MV-4-11 (cell line): ENCODE results near the gene CHMP6.
"Not testable (repeated sequence)": the region's sequence is repeated elsewhere in the genome, so short reads cannot be mapped to it uniquely, and the experiment has no call there.

Experiments used
- DNase-seq: peaks from one replicate; lab custom pipeline; 2025; lab: John Stamatoyannopoulos, UW

CHMP6 gene

DNA sequence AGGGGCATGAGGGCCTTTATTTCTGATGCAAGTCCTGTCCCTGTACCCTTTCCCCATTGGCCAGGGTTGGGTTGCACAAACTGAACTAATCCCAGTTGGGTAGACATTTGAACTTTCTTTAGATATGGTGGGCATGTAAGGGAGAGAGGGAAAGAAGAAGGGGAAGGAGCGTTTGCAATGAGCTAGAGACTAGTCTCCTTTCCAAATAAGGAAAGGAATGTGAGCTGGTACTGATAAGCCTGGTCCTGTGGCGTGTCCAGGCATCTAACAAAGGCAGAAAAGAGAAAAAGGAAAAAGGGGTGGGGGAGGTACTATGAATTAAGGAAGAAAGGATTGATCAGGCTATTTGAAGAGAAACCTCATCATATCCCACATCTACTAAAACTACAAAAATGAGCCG lies 20.3 kb downstream of the CHMP6 start:
- no peak for DNase-seq

DNA sequence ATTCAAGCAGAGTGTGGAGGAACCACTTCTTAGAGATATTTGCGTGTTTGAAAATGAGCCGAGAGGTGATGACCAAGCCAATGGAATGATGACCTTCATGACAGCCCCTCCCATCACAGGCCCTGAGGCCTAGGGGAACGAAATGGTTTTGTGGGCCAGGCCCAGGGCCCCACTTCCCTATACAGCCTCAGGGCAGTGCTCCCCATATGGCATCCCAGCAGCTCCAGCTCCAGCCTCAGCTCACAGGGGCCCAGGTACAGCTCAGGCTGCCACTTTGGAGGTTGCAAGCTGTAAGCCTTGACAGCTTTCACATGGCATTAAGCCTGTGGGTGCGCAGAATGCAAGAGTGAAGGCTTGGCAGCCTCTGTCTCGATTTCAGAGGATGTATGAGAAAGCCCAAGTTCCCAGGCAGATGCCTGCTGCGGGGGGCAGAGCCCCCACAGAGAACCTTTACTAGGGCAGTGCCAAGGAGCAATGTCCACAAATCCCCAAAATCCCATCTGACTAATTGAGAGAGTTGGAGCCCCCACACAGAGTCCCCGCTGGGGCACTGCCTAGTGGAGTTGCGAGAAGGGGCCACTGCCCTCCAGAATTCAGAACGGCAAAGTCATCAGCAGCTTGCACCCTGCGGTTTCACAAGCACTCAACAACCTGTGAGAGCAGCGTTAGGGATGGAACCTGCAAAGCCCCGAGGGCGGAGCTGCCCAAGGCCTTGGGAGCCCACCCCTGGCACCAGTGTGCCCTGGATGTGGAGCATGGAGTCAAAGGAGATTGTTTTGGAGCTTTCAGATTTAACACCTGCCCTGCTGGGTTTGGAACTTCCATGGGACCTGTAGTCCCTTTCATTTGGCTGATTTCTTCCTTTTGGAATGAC lies 21.2 kb downstream of the CHMP6 start:
- DNase-seq: no peak

DNA sequence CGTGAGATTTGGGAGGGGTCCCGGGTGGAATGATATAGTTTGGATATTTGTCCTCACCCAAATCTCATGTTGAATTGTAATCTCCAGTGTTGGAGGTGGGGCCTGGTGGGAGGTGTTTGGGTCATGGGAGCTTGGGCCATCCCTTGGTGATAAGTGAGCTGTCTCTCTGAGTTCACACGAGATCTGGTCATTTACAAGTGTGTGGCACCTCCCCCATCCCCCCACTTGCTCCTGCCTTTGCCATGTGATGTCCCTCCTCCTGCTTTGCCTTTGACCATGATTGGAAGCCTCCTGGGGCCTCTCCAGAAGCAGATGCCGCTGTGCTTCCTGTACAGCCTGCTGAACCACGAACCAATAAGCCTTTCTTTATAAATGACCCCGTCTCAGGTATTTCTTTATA lies 22.0 kb downstream of the CHMP6 start:
- DNase-seq: no peak

DNA sequence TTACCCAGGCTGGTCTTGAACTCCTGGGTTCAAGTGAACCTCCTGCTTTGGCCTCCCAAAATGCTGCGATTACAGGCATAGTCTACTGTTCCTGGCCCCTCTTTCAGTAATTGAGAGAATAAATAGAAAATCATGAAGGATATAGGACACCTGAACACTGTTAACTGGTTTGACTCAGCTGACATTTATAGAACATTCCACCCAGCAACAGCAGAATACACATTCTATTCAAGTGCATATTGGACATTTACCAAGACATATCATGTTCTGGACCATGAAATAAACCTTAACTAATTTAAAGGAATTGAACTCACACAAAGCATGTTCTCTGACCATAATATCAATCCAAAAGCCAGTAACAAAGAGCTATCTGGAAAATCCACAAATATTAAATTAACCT lies 23.5 kb downstream of the CHMP6 start:
- DNase-seq: no peak

DNA sequence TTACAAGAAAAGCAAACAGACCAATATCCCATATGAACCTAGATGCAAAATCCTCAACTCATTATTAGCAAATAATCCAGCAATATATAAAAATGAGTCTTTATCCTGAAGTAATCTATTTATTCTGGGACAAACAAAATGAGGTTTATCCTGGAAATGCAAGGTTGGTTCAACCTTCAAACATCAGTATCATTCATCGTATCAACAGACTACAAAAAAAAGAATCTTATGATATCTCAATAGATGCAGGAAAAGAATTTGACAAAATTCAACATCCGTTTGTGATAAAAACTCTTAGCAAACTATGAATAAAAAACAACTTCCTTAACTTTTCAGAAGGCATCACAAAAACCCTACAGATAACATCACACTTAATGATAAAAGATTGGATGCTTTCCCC lies 24.9 kb downstream of the CHMP6 start:
- DNase-seq: no peak

DNA sequence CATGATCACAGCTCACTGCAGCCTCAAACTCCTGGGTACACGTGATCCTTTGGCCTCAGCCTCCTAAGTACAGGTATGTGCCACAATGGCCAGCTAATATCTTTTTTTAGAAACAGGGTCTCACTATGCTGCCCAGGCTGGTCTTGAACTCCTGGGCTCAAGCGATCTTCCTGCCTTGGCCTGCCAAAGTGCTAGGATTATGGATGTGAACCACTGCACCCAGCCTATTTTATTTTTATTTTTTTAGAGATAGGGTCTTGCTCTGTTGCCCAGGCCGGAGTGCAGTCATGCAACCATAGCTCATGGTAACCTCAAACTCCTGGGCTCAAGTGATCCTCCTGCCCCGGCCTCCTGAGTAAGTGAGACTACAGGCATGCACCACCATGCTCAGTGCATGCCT lies 25.7 kb downstream of the CHMP6 start:
- not testable (repeated sequence) for DNase-seq

DNA sequence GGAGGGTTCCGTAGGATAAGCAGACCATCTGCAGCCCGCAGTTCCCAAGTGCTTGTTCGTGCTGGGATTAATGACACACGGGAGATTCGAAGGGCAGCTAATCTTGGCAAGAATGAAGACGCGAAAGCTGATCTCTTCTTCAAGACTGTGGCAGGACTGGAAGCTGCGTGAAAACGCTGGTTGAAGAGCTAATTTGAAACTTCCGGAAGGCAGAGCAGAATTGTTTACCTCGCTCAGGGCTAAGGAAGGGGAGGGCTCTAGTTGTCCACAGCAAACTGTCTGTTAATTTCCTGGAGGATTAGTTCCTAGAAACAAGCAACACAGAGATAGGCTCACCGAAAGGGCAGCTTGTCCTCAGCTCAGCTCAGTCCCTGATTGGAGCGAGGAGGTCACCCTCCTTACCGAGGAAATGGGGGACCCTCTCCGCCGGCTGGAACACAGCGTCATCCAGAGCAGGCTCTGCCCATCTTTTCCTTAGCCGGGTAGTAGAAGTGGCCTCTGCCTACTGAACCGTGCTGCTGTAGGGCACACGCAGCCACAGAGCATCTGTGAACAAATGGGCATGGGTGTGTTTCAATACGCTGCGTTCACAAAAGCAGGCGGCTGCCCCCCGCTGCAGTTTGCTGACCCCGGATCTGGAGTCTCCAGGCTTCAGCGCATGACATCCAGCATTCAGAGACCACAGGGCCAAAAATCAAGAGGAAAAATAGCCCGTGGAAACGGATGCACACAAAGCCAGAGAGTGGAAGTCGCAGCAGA lies 26.6 kb downstream of the CHMP6 start:
- DNase-seq: peak; percentile 84

DNA sequence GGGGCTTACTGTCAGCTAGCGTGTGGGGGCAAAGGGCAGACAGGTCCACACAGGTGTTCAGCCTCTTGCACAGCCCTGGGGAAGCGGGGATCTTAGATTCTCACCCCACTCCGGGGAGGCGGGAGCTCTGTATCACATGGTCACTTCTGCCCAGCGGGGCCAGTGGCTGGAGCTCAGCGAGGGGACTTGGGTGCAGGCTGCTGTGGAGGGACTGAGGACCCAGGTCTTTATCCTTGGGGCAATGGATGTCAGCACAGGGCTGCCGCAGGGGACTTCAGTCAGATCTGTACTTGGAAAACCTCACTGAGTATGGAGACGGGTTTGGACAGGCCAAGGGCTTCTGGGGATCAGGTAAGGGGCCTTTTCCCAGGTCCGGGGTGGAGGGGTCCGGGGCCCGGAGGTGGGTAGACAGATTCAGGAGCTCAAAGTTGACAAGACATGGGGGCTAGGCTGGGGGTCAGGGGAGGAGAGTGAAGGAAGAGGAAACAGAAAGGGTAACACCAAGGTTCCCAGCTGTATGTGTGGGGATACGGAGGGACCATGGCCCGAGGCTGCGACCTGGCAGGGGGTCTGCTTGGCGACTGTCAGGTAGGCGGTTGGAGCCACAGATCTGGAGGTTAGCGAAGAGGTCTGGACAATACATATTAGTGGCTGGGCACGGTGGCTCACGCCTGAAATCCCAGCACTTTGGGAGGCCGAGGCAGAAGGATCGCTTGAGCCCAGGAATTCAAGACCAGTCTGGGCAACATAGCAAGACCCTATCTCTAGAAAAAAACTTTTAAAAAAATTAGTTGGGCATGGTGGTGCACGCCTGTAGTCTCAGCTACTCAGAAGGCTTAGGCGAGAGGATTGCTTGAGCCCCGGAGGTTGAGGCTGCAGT lies 28.2 kb downstream of the CHMP6 start:
- no peak for DNase-seq

DNA sequence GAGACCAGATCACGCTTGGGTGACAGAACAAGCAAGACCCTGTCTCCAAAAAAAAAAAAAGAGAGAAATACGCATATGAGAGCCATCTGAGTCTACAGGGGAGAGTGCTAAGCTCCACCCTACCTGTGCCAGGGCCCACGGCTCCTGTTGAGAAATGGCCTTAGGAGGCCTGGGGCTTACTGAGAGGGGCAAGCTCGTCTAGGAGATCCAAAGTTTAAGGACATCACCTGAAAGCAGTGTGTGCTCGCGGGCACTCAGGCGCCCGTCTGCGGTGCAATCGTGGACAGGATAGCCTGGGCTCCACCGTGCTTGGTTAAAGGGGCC lies 28.8 kb downstream of the CHMP6 start:
- DNase-seq: no peak

DNA sequence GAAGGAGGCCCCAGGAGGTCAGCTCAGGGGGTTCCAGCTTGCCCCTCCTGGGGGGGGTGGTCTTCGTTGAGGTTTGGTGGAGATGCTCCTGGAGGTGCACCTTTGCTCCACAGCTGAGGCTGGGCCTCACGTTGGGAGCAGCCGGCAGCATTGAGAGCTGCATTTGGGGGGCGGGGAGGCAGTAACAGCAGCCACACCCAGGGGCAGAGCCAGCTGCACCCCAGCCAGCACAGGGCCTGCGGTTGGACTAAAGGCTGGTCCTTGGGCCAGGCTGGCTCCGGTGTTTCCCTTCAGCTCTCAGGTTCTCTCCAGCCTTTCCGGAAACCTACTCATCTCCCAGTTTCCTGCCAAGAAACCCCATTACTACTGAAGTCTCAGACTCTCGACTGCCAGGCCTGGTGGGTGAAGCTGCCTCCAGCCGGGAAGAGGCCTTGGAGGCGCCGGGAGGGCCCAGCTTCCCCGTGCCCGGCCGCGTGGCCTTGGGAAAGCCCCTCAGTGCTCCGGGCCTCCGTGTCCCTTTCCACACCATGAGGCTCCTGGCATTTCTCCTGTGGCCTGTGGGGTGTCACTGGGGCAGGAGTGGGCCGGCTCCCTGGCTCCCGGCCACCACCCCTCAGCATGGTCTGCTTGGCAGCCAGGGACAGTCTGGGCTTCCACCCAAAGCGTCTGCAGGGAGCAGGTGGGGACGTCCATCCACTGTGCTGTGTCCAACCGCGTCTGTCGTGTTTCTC lies 29.3 kb downstream of the CHMP6 start:
- DNase-seq: no peak

DNA sequence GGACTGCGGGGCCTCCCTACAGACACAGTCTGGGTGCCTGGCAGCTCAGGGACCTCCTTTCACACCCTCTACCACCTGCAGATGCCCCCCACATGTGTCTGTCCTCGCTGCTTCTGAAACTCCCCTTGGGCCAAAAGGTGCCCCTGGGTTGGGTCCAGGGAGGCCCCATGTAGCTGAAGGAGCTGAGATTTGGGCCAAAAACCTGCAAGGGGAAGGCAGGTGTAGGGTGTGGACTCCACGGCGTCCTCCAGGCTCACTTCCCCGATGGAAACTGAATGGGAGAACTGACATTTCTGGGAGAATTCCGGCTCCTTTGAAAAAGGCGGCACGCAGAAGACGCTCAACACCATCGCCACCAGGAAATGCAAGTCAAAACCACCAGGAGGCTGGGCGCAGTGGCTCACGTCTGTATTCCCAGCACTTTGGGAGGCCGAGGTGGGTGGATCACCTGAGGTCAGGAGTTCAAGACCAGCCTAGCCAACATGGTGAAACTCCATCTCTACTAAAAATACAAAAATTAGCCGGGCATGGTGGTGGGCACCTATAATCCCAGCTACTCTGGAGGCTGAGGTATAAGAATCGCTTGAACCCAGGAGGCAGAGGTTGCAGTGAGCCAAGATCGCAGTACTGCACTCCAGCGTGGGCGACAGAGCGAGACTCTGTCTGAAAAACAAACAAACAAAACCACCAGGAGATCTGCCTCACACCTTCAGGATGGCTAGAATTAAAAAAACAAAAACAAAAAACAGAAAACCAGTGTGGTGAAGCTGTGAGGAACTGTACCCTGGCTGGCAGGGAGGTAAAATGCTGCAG lies 30.1 kb downstream of the CHMP6 start:
- DNase-seq: no peak

DNA sequence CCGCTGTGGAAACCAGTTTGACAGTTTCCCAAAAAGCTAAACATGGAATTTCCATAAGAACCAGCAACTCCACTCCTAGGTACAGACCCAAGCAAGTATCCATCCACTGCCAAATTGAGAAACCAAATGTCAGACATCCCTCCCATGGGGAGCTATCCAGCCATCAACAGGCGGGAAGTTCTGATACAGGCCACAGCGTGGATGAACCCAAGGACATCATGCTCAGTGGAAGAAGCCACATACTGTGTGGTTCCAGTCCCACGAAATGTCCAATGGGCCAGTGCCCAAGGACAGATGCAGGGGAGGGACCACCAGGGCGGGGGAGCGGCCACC lies 30.7 kb downstream of the CHMP6 start:
- no peak for DNase-seq

DNA sequence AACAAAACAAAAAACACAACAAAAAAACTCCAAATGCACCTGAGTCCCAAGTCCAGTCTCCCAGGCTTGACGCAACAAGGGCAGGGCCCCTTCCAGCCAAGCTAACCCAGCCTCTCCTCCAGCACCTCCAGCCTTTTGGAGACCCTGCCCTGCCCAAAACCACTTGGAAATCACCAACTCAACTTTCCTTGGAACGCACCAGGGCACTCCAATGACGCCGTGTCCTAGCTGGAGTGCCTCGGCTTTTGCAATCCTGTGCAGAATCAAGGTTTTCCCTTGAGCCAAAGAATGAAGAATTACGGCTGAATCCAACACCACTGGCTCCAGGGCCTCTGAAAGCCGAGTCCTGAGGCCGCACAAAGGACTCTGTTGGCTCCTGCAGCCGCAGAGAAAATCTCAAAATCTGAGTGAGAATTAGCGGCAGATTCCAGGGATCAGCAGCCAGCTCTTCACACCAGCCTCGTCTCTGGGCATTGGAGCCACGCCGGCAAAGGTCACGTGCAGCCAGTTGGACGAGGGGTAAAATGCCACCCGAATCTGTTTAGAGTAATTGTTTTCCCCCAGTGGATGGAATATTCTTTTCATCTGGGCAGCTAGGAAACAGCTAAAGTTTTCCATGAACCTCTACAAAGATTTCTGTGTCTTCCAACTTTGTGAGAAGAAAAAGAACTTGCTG lies 33.6 kb downstream of the CHMP6 start:
- DNase-seq: no peak

DNA sequence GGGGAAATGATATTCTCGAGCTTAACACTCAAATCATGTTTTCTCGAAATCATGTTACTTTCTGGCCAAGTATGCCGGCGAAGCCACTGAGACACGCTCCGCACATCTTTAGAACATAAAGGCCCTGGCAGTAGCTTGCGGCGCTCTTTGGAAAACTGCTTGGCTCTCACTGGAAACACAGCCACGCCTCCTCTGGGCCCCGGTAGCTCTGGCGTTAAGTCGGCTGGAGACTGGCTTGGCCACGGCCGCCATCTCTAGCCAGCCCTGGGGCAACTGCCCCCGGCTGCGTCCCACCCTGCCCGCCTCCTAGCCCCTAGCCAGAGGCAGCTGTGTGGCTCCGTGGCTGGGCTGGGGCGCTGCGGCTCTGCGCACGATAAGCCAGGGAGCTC lies 34.1 kb downstream of the CHMP6 start:
- DNase-seq: no peak

DNA sequence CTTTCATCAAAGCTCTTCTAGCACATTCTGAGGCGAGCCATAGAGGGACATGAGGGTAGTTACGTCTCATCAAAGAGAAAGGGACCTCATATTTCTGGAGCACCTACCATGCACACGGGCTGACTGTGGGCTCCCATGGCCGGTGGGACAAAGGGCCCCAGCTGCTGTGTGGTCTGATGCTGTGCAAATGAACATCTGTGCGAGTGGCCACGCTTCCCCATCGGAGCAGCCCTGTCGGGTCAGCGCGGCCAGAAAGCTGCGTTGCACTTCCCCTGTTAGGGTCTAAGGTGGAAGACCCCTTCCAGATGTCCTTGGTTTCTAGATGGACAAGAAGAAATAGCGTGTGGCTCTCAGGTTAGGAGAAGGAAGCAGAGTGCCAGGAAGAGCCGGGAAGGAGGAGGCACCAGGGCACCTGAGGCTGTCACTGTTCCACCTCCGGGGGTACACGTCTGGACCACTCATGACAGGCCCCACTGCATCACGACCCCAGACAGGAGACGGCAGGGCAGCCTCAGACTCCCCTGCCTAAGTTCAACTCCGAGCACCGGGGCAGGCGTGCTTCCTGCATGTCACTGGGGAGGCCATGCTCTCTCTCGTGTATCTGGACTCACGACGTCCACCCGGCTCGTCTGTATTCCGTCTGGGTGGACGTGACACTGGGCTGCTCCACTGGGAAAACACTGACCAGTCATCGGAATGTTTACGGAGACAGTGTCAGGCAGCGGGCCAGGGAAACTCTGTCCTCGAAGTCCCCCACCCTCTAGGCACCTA lies 34.8 kb downstream of the CHMP6 start:
- DNase-seq: no peak

DNA sequence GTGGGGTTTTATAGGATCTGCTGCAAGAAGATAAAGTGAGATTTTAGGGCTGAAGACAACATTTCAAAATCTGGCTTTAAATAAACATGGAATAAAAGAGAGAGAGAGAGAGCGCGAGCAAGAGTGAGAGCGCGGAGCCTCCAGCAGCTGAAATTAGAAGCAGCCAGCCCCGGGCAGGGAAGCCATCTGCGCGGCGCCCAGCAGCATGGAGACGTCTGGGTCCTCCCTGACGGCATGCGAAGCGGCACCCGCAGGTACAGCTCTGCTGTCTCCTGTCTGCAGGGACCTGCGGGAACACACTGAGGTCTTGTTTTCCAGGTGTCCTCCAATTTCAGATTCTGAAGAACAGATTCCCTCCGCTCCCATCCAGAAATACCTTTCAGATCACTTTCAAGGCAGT lies 35.4 kb downstream of the CHMP6 start:
- DNase-seq: no peak

DNA sequence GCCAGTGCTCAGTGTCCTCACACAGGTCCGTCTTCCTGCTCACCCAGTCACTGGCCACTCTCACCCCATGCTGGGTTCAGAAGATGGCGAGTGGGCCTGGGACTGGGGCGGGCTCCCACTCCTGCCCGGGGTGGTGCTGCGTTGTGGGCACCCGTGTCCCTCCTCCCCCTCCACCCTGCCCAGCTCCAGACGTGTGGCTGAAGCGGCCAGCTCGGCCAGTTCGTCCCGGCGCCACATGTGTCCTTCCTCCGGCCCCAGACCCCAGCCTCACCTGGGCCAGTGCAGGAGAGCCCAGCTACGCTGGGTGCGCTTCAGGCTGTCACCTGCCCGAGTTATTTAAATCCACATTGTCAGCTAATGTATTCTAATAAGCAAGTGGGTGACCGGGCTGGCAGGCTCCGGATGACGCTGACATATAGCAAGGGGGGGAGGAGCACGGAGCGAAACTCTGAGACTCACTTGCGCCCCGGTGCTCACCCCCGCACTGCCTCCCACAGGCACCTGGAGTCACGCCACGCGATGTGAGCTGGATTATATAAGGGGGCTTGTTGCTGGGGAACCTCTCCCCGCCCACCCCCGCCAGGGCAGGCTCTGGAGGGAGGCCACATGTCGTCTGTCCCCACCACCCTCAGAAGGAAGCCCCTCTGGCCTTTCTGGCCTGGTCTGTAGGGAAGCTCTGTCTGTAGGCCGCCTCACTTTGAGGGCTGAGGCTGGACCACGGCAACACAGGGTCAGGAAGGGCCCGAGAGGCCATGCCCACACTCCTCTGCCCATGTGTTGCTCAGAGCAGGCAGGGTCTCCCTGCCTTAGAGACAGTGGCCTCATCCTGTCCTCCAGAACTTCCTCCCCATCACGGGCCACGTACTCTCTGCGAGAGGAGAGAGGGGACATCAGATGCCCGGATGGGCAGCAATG lies 36.2 kb downstream of the CHMP6 start:
- no peak for DNase-seq

DNA sequence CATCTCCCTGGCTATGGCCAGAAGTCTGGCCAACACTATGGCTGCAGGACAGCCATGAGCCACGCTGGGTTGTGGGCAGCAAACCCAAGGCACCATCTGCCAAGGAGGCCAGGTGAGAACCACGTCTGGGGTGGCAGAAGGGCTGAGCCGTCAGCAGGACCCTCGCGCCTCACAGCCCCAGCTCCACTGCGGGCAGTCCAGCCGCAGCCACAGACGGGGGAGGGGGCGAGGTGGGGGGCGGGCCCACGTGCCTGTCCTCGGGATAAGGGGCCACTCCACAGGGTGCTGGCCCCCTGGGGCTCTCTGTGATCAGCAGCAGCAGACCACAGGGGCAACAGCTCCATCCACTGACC lies 36.8 kb downstream of the CHMP6 start:
- no peak for DNase-seq

DNA sequence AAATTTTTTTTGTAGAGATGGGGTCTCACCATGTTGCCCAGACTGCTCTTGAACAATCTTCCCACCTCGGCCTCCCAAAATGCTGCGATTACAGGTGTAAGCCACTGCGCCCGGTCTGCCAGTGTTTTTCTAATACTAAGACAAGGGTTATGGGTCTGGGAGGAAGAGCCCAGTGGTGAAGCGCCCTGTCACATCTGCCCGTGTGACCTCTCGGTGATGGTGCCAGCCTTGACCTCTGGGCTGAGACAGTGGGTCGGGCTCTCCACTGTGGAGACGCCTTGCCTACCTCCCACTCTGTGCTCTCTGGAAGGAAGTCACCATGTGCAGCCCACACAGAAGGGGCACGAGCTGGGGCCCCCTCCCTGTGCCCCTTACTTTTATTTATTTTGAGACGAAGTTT lies 38.2 kb downstream of the CHMP6 start:
- DNase-seq: no peak
